Suprapubic skin (tissue), 4 donors: ENCODE data around the gene NDUFC2. TPM values are rescaled to one million over a fixed set of nuclear protein-coding genes. Genes with fewer than 3 reads are reported as not detected.

Source experiments
- DNase-seq, 2 donors: peaks; one replicate each; pipeline ENCODE4 v3.0.0-alpha.2; 2019; ENCODE audit warnings: low spot score in 2 of 2
- H3K27ac ChIP-seq: fragments of 200-600 bp; sonication (generic); one replicate; pipeline ENCODE4 v1.5.1; 2019
- H3K27me3 ChIP-seq: fragments of 200-600 bp; sonication (generic); one replicate; pipeline ENCODE4 v1.5.1; 2019
- H3K36me3 ChIP-seq: fragments of 200-600 bp; sonication (generic); one replicate; pipeline ENCODE4 v1.5.1; 2019
- H3K4me1 ChIP-seq: fragments of 200-600 bp; sonication (generic); one replicate; pipeline ENCODE4 v1.5.1; 2019
- H3K4me3 ChIP-seq: fragments of 200-600 bp; sonication (generic); one replicate; pipeline ENCODE4 v1.5.1; 2019; ENCODE audit warnings: mild to moderate bottlenecking
- H3K9me3 ChIP-seq: fragments of 200-600 bp; sonication (generic); one replicate; pipeline ENCODE4 v1.5.1; 2019
- EP300 ChIP-seq: sonication (generic); formaldehyde crosslinking; IDR thresholded peaks from one replicate; pipeline ENCODE4 v1.6.1; 2017; ENCODE audit warnings: antibody characterized with exemption
- POLR2A ChIP-seq, 2 donors: fragments of 450-650 bp; IDR thresholded peaks; one replicate each; pipeline ENCODE4 v1.6.1; 2017; ENCODE audit warnings: antibody characterized with exemption in 2 of 2, mild to moderate bottlenecking in 2 of 2, moderate library complexity in 2 of 2
- POLR2AphosphoS5 ChIP-seq, 3 donors: sonication (generic); formaldehyde crosslinking; IDR thresholded peaks; one replicate each; pipeline ENCODE4 v1.6.1; 2017; ENCODE audit warnings: antibody characterized with exemption in 3 of 3
- WGBS: methylation state at CpG from one replicate; pipeline ENCODE4 v1.1.5; 2018; 5-methylcytosine and 5-hydroxymethylcytosine counted together
- total RNA-seq, 4 donors: library from RNA; depleted of rRNA; stranded (reverse); fragments of >200 nt; gene quantifications; one replicate each; pipeline ENCODE4 v1.1.0, GENCODE V29; 2016
- TF ChIP-seq, protein P1 (sequence below), 2 donors: fragments of 200-600 bp in 1 of 2; fragments of 450-650 bp in 1 of 2; sonication (generic) in 1 of 2; IDR thresholded peaks; one replicate each; pipeline ENCODE4 v1.5.1; 2016 to 2019; ENCODE audit warnings: antibody characterized with exemption in 2 of 2, mild to moderate bottlenecking in 1 of 2, moderate library complexity in 1 of 2

The NDUFC2 gene
- total RNA-seq, 4 donors from 2014 or later = 100 to 161 (median 115) TPM

DNA sequence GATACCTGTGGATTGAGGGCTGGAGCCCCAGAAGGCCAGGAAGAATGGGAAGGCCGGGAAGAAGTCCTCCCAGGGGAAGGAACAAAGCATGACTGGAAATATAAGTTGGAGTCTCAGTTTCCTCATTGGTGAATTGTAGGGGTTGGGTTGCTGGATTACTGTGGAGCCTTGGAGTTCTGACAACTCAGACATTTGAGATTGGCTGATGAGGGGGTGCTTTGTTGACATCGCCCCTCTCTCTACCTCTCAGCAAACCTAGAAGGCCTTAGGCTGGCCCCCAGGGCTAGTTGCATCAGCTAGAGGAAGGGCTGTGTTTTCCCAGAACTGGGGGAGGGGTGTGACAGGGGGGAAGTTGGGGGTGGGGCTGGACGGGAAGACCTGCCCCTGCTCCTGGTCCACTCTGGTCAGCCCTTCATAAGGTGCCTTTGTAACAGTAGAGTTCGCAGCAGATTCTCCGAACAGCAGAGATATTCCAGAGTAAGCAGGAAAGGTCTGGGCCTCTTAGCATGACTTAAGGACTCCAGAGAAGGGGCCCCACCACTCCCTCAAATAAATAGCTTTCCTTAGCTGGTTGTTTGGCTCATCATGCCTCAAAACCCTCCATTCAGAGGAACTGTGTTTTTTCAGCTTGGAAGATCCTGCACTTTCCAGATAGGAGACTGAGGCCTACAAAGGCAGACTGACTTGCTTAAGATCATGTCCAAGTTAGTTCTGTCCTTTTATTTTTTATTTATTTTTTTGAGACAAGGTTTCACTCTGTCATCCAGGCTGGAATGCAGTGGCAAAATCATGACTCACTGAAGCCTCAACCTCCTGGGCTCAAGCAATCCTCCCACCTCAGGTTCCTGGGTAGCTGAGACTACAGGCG is 28.5 kb downstream of the NDUFC2 start:
- no peak overlapping the region for H3K27ac ChIP-seq
- 74% methylated on average over 6 of the region's 6 CpGs for WGBS

DNA sequence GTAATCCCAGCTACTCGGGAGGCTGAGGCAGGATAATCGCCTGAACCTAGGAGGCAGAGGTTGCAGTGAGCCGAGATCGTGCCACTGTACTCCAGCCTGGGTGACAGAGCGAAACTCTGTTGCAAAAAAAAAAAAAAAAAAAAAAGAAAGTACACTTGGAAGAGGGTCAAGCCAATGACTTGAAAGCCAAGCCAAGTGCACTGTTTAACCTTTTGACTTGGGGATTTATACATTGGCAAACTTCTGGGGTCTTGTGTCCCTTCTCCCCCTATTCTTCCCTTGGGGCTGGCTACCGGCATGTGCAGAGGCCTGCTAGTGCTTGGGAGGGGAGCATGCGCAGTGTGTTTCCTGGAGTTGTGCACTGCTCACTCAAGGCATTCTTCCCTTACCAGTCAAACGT is 30.3 kb downstream of the NDUFC2 start:
- Histone ChIP-seq H3K9me3 (no peaks in the 10 kb centered on the region), H3K4me3 (no peak overlapping the region), H3K27me3 (no peaks in the 10 kb centered on the region), H3K4me1 (peaks cover 14% of the 10 kb centered on the region), H3K27ac (no peak overlapping the region), H3K36me3 (no peaks in the 10 kb centered on the region)
- no peak for DNase-seq
- TF ChIP-seq POLR2A (IDR thresholded peaks at IDR 0.05) (no peak), POLR2AphosphoS5 (IDR thresholded peaks at IDR 0.05) (no peak), EP300 (no peak)
- TF ChIP-seq, protein P1, sequence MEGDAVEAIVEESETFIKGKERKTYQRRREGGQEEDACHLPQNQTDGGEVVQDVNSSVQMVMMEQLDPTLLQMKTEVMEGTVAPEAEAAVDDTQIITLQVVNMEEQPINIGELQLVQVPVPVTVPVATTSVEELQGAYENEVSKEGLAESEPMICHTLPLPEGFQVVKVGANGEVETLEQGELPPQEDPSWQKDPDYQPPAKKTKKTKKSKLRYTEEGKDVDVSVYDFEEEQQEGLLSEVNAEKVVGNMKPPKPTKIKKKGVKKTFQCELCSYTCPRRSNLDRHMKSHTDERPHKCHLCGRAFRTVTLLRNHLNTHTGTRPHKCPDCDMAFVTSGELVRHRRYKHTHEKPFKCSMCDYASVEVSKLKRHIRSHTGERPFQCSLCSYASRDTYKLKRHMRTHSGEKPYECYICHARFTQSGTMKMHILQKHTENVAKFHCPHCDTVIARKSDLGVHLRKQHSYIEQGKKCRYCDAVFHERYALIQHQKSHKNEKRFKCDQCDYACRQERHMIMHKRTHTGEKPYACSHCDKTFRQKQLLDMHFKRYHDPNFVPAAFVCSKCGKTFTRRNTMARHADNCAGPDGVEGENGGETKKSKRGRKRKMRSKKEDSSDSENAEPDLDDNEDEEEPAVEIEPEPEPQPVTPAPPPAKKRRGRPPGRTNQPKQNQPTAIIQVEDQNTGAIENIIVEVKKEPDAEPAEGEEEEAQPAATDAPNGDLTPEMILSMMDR (IDR thresholded peaks at IDR 0.05) = no peak
- WGBS = 81% methylated on average over 8 of the region's 8 CpGs

More for the DNA sequence above, 28.5 kb downstream of the NDUFC2 start:
- Histone ChIP-seq H3K4me1 (peaks cover 3% of the 10 kb centered on the region), H3K27me3 (no peaks in the 10 kb centered on the region), H3K36me3 (no peaks in the 10 kb centered on the region), H3K4me3 (no peak overlapping the region), H3K9me3 (no peaks in the 10 kb centered on the region)
- no peak for DNase-seq
- TF ChIP-seq POLR2A (IDR thresholded peaks at IDR 0.05) (no peak), EP300 (no peak)
- TF ChIP-seq, protein P1 (IDR thresholded peaks at IDR 0.05) = no peak

DNA sequence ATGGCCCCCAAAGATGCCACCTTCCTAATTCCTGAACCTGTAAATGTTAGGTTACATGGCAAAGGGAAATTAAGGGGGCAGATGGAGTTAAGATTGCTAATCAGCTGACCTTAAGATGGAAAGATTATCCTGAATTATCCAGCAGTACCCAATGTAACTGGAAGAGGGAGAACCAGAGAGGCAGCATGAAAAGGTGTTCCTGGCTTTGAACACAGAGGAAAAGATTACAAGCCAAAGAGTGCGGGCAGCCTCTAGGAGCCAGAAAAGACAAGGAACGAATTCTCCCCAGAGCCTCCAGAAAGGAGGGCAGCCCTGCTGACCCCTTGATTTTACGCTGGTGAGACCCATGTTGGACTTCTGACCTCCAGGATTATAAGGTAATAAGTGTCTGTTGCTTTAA is 31.1 kb downstream of the NDUFC2 start:
- WGBS = 77% methylated on average over 3 of the region's 3 CpGs
- DNase-seq = no peak

DNA sequence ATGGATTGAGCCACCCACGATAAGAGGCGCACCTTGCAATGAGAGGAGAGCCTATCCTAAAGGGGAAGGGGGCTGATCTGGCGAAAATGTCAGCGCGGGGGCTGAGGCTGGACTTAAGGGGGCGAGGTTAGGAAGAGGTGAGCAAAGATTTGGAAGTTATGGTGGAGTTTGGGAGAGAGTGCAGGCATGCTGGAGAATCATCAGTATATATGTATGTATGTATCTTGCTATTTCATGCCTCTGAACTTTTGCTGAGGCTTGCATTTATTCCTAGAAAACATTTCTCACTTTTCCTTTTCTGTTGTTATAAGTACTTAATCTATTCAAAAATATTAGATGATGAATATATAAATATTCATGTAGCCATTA is 33.2 kb downstream of the NDUFC2 start:
- TF ChIP-seq POLR2A (IDR thresholded peaks at IDR 0.05) (no peak), EP300 (no peak), POLR2AphosphoS5 (IDR thresholded peaks at IDR 0.05) (no peak)
- TF ChIP-seq, protein P1 (IDR thresholded peaks at IDR 0.05) = no peak
- no peak for DNase-seq
- no peaks in the 10 kb centered on the region for H3K36me3 ChIP-seq
- WGBS = 26% methylated on average over 6 of the region's 6 CpGs
- no peaks in the 10 kb centered on the region for H3K27me3 ChIP-seq
- H3K4me3 ChIP-seq = peak overlapping the region; percentile 48
- peaks cover 14% of the 10 kb centered on the region for H3K4me1 ChIP-seq
- no peak overlapping the region for H3K27ac ChIP-seq
- no peaks in the 10 kb centered on the region for H3K9me3 ChIP-seq

More for the DNA sequence above, 31.1 kb downstream of the NDUFC2 start:
- no peaks in the 10 kb centered on the region for H3K36me3 ChIP-seq
- TF ChIP-seq POLR2AphosphoS5 (IDR thresholded peaks at IDR 0.05) = no peak
- no peak for TF ChIP-seq EP300
- no peak for TF ChIP-seq POLR2A (IDR thresholded peaks at IDR 0.05)
- TF ChIP-seq, protein P1 (IDR thresholded peaks at IDR 0.05) = no peak
- H3K4me1 ChIP-seq = peaks cover 14% of the 10 kb centered on the region
- H3K27ac ChIP-seq = no peak overlapping the region
- no peaks in the 10 kb centered on the region for H3K27me3 ChIP-seq
- no peaks in the 10 kb centered on the region for H3K9me3 ChIP-seq
- H3K4me3 ChIP-seq = no peak overlapping the region

DNA sequence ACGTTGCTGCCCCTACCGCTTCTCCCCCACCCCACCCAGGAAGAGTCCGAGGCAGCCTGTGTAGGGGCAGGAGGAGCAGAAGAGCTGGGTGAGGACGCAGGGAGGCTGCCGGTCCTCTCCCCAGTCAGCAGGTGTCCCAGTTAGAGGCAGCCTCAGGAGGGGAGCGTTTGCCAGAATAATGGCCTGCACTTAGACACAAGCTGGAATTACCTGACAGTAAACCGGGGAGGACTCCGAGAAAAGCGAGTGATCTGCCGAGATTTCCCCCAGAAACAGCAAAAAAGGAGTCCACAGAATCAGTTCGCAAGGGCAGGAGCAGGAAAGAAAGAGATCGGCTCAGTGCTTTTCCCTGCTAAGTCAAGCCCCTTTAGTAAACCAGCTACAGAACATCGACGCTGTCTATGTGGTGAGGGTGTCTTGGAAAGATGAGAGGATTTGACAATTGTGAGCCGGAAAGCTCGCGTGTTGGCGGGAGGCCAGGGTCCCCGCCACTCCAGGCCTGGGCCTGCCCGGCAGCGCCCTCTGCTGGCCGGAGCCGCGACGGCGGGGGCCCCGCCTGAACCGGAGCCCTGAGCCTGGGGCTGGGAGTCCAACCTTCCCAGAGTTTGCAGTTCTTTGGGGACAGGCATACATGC is 33.7 kb downstream of the NDUFC2 start:
- peak overlapping the region; percentile 48 for H3K4me3 ChIP-seq
- no peaks in the 10 kb centered on the region for H3K9me3 ChIP-seq
- no peaks in the 10 kb centered on the region for H3K36me3 ChIP-seq
- no peak overlapping the region for H3K27ac ChIP-seq
- DNase-seq = peak; percentile 82 to 87
- no peak for TF ChIP-seq EP300
- TF ChIP-seq POLR2AphosphoS5 (IDR thresholded peaks at IDR 0.05) = peak in 2 of 3 donors; percentile 26 to 53
- TF ChIP-seq POLR2A (IDR thresholded peaks at IDR 0.05) = no peak
- TF ChIP-seq, protein P1 (IDR thresholded peaks at IDR 0.05) = peak; percentile 88 to 99
- H3K27me3 ChIP-seq = no peaks in the 10 kb centered on the region
- WGBS = 3% methylated on average over 26 of the region's 28 CpGs
- peaks cover 14% of the 10 kb centered on the region for H3K4me1 ChIP-seq
